DOHH2 (cell line): ENCODE data around the gene CCDC85A.

Experiments
- CTCF ChIP-seq: fragments of 200-600 bp; sonication (generic); IDR thresholded peaks from one replicate; pipeline ENCODE4 v1.5.1; 2014; ENCODE audit warnings: antibody characterized with exemption, mild to moderate bottlenecking, low read depth, low read length; ENCODE audit not compliant: poor library complexity, severe bottlenecking
- EZH2phosphoT487 ChIP-seq: fragments of 200-600 bp; sonication (generic); IDR thresholded peaks from 2 replicates; pipeline ENCODE4 v1.6.1; 2017; ENCODE audit warnings: borderline replicate concordance, mild to moderate bottlenecking, antibody characterized with exemption, low read length, moderate library complexity, mixed read lengths

- TF ChIP-seq CTCF = no peak
- no peak for TF ChIP-seq EZH2phosphoT487
These were observed 87.5 kb downstream of the CCDC85A start for GRCh38 chr2:56271275-56271674.
